Neural progenitor cell (in vitro differentiated cells): ENCODE measurements around the gene DHRS4L2. TPM values are rescaled to one million over a fixed set of nuclear protein-coding genes. Genes with fewer than 3 reads are reported as not detected.
"Not testable (repeated sequence)": the region's sequence is repeated elsewhere in the genome, so short reads cannot be mapped to it uniquely, and the experiment has no call there.

Experiments
- DNase-seq: peaks from one replicate; pipeline ENCODE4 v3.0.0-alpha.2; 2016; ENCODE audit warnings: low spot score
- H2AFZ ChIP-seq: fragments of 200-600 bp; sonication (generic); replicated peaks from 2 replicates; pipeline ENCODE4 v1.6.1; 2016; ENCODE audit warnings: antibody characterized with exemption
- H3F3A ChIP-seq: fragments of 200-600 bp; sonication (generic); 2 replicates; pipeline ENCODE4 v1.6.1; 2016; ENCODE audit warnings: antibody characterized with exemption, low read depth
- H3K27ac ChIP-seq: fragments of 200-600 bp; sonication (generic); 2 replicates; pipeline ENCODE4 v1.5.1; 2016; ENCODE audit warnings: mild to moderate bottlenecking
- H3K27me3 ChIP-seq: fragments of 200-600 bp; sonication (generic); 2 replicates; pipeline ENCODE4 v1.6.1; 2016; ENCODE audit warnings: mild to moderate bottlenecking, moderate library complexity
- H3K36me3 ChIP-seq: fragments of 200-600 bp; sonication (generic); 2 replicates; pipeline ENCODE4 v1.5.1; 2016
- H3K4me1 ChIP-seq: fragments of 200-600 bp; sonication (generic); 2 replicates; pipeline ENCODE4 v1.6.1; 2016; ENCODE audit warnings: mixed run types
- H3K4me2 ChIP-seq: fragments of 200-600 bp; sonication (generic); 2 replicates; pipeline ENCODE4 v1.6.1; 2016
- H3K4me3 ChIP-seq: fragments of 200-600 bp; sonication (generic); 2 replicates; pipeline ENCODE4 v1.5.1; 2016
- H3K79me2 ChIP-seq: fragments of 200-600 bp; sonication (generic); 2 replicates; pipeline ENCODE4 v1.6.1; 2016; ENCODE audit warnings: low read depth
- H3K9ac ChIP-seq: fragments of 200-600 bp; sonication (generic); 2 replicates; pipeline ENCODE4 v1.6.1; 2016
- H3K9me3 ChIP-seq: fragments of 200-600 bp; sonication (generic); 2 replicates; pipeline ENCODE4 v1.5.1; 2016; ENCODE audit warnings: low read depth
- H4K20me1 ChIP-seq: fragments of 200-600 bp; sonication (generic); 2 replicates; pipeline ENCODE4 v1.6.1; 2016; ENCODE audit warnings: low read depth
- H3K27ac Mint-ChIP-seq: 3 replicates; pipeline ENCODE4 v1.8.0; 2021; ENCODE audit warnings: mixed read lengths
- H3K27me3 Mint-ChIP-seq: 2 replicates; pipeline ENCODE4 v1.8.0; 2022; ENCODE audit warnings: low read depth, mild to moderate bottlenecking, inconsistent platforms, moderate library complexity, mixed read lengths; ENCODE audit not compliant: insufficient read depth
- H3K36me3 Mint-ChIP-seq: 3 replicates; pipeline ENCODE4 v1.8.0; 2021; ENCODE audit warnings: mixed read lengths
- H3K4me1 Mint-ChIP-seq: 3 replicates; pipeline ENCODE4 v1.8.0; 2021; ENCODE audit warnings: mixed read lengths
- H3K4me3 Mint-ChIP-seq: 3 replicates; pipeline ENCODE4 v1.8.0; 2021; ENCODE audit warnings: mild to moderate bottlenecking, moderate library complexity, mixed read lengths
- H3K9me3 Mint-ChIP-seq: 3 replicates; pipeline ENCODE4 v1.8.0; 2020; ENCODE audit warnings: mixed read lengths
- CTCF ChIP-seq: fragments of 200-600 bp; sonication (generic); IDR thresholded peaks from 2 replicates; pipeline ENCODE4 v1.5.1; 2017; ENCODE audit warnings: antibody characterized with exemption, mild to moderate bottlenecking
- EZH2 ChIP-seq: fragments of 200-600 bp; sonication (generic); IDR thresholded peaks from 2 replicates; pipeline ENCODE4 v1.6.1; 2017; ENCODE audit warnings: antibody characterized with exemption, mild to moderate bottlenecking, moderate library complexity
- EZH2phosphoT487 ChIP-seq: fragments of 200-600 bp; sonication (generic); IDR thresholded peaks from 2 replicates; pipeline ENCODE4 v1.6.1; 2017; ENCODE audit warnings: antibody characterized with exemption
- total RNA-seq: library from RNA; depleted of rRNA; stranded (reverse); fragments of >200 nt; gene quantifications from 2 replicates; pipeline ENCODE4 v1.2.3, GENCODE V29; 2015; ENCODE audit warnings: low replicate concordance

Gene DHRS4L2
- total RNA-seq, 1 donor from 2014 or later: 3.6 TPM

GRCh38 chr14:24011051-24011450 lies 22.3 kb downstream of the DHRS4L2 start:
- TF ChIP-seq EZH2 (no peak), EZH2phosphoT487 (no peak), CTCF (no peak)
- no peak for DNase-seq
- H2AFZ ChIP-seq: no peak overlapping the region
- no peaks in the 10 kb centered on the region for H3K9me3 ChIP-seq
- H3F3A ChIP-seq: peaks cover 21% of the 10 kb centered on the region
- H3K4me1 ChIP-seq: peaks cover 34% of the 10 kb centered on the region
- no peak overlapping the region for H3K27ac ChIP-seq
- H3K27ac Mint-ChIP-seq: no peak overlapping the region
- H3K27me3 Mint-ChIP-seq: peaks cover 4% of the 10 kb centered on the region
- no peaks in the 10 kb centered on the region for H3K36me3 ChIP-seq
- H4K20me1 ChIP-seq: no peaks in the 10 kb centered on the region
- H3K4me2 ChIP-seq: peak overlapping the region; percentile 27
- no peak overlapping the region for H3K4me3 ChIP-seq
- no peaks in the 10 kb centered on the region for H3K79me2 ChIP-seq
- H3K36me3 Mint-ChIP-seq: no peaks in the 10 kb centered on the region
- H3K9me3 Mint-ChIP-seq: no peaks in the 10 kb centered on the region
- H3K9ac ChIP-seq: no peak overlapping the region
- H3K27me3 ChIP-seq: no peaks in the 10 kb centered on the region
- no peak overlapping the region for H3K4me3 Mint-ChIP-seq
- no peaks in the 10 kb centered on the region for H3K4me1 Mint-ChIP-seq

- H3K4me3 Mint-ChIP-seq, H3K27ac Mint-ChIP-seq, H3K9ac ChIP-seq, H3K79me2 ChIP-seq, H3K27me3 ChIP-seq, H3K36me3 ChIP-seq, H3K36me3 Mint-ChIP-seq, H2AFZ ChIP-seq, H3K4me1 Mint-ChIP-seq, H4K20me1 ChIP-seq, H3K9me3 ChIP-seq, H3K9me3 Mint-ChIP-seq, H3K27me3 Mint-ChIP-seq: not testable (repeated sequence)
- peak overlapping the region; percentile 32 for H3K4me3 ChIP-seq
- H3K4me2 ChIP-seq: peak overlapping the region; percentile 59
- peaks cover 21% of the 10 kb centered on the region for H3F3A ChIP-seq
- peak; percentile 60 for DNase-seq
- peaks cover 34% of the 10 kb centered on the region for H3K4me1 ChIP-seq
- peak overlapping the region; percentile 56 for H3K27ac ChIP-seq
These were observed 24.1 kb downstream of the DHRS4L2 start for GRCh38 chr14:24012726-24013273.

- no peaks in the 10 kb centered on the region for H3K27me3 ChIP-seq
- TF ChIP-seq EZH2 (no peak), CTCF (peak; percentile 90)
- Mint-ChIP-seq H3K9me3 (peaks cover 10% of the 10 kb centered on the region), H3K4me1 (no peaks in the 10 kb centered on the region), H3K27ac (no peak overlapping the region), H3K36me3 (no peaks in the 10 kb centered on the region), H3K4me3 (no peak overlapping the region), H3K27me3 (peaks cover 4% of the 10 kb centered on the region)
- H3K79me2 ChIP-seq: no peaks in the 10 kb centered on the region
- peaks cover 34% of the 10 kb centered on the region for H3K4me1 ChIP-seq
- no peaks in the 10 kb centered on the region for H4K20me1 ChIP-seq
- H3K4me3 ChIP-seq: no peak overlapping the region
- no peak overlapping the region for H2AFZ ChIP-seq
- DNase-seq: peak; percentile 75
- no peaks in the 10 kb centered on the region for H3K9me3 ChIP-seq
- H3F3A ChIP-seq: peaks cover 21% of the 10 kb centered on the region
- no peak overlapping the region for H3K27ac ChIP-seq
- H3K9ac ChIP-seq: no peak overlapping the region
- H3K4me2 ChIP-seq: peak overlapping the region; percentile 59
- H3K36me3 ChIP-seq: no peaks in the 10 kb centered on the region
These were observed 25.2 kb downstream of the DHRS4L2 start for GRCh38 chr14:24013654-24014514.

- not testable (repeated sequence) for H3K9ac ChIP-seq, DNase-seq, H4K20me1 ChIP-seq, H3K27me3 Mint-ChIP-seq, H3K27ac ChIP-seq, H3K36me3 ChIP-seq, H3K4me3 Mint-ChIP-seq, H3K79me2 ChIP-seq, H3K9me3 ChIP-seq, H3K27ac Mint-ChIP-seq, H3K36me3 Mint-ChIP-seq, H3K27me3 ChIP-seq, H2AFZ ChIP-seq, H3K4me3 ChIP-seq, H3K4me2 ChIP-seq, H3K4me1 Mint-ChIP-seq
- H3K9me3 Mint-ChIP-seq: peaks cover 13% of the 10 kb centered on the region
- Histone ChIP-seq H3F3A (peaks cover 21% of the 10 kb centered on the region), H3K4me1 (peaks cover 31% of the 10 kb centered on the region)
These were observed 27.0 kb downstream of the DHRS4L2 start for GRCh38 chr14:24015745-24016144.

- H3K9me3 Mint-ChIP-seq: peaks cover 13% of the 10 kb centered on the region
- not testable (repeated sequence) for H3K27ac Mint-ChIP-seq, H3K9ac ChIP-seq, H3K4me1 Mint-ChIP-seq, H3K79me2 ChIP-seq, H3K4me1 ChIP-seq, DNase-seq, H3K4me3 ChIP-seq, H4K20me1 ChIP-seq, H3F3A ChIP-seq, H3K27ac ChIP-seq, H3K4me2 ChIP-seq, H3K27me3 Mint-ChIP-seq, H3K36me3 ChIP-seq, H3K9me3 ChIP-seq, H3K4me3 Mint-ChIP-seq, H3K27me3 ChIP-seq, H3K36me3 Mint-ChIP-seq, H2AFZ ChIP-seq
These were observed 30.2 kb downstream of the DHRS4L2 start for GRCh38 chr14:24018978-24019377.
